Measurements from ENCODE around the gene SST.
"Not testable (repeated sequence)": the region's sequence is repeated elsewhere in the genome, so short reads cannot be mapped to it uniquely, and the experiment has no call there.

DNA sequence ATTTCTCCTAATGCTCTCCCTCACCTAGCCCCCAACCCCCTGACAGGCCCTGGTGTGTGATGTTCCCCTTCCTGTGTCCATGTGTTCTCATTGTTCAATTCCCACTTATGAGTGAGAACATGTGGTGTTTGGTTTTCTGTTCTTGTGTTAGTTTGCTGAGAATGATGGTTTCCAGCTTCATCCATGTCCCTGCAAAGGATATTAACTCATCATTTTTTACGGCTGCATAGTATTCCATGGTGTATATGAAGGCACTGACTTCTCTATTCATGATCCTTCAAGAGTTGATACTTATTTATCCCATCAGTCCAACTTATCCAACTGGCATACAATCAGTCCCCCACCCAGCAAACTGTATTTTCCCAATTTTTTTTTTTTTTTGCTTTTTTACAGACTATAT lies 24.8 kb downstream of the SST start:
- TF ChIP-seq EZH2 (optimal IDR thresholded peaks at IDR 0.05; ENCODE audit: low read depth, low read length); CTCF (IDR thresholded peaks at IDR 0.05; ENCODE audit: low read length): not testable (repeated sequence)
